Neuronal stem cell (in vitro differentiated cells): ENCODE results near the gene ITGA3.

ENCODE experiments used
- DNase-seq: peaks from one replicate; pipeline ENCODE4 v3.0.0-alpha.2; 2013; ENCODE audit warnings: low spot score
- H2AFZ ChIP-seq: one replicate; pipeline ENCODE4 v1.6.1; 2013; ENCODE audit warnings: mild to moderate bottlenecking, low read length, inconsistent platforms
- H2AK5ac ChIP-seq: 2 replicates; pipeline ENCODE4 v1.6.1; 2013; ENCODE audit warnings: low read depth, mild to moderate bottlenecking, inconsistent platforms, low read length, moderate library complexity, mixed read lengths
- H2BK120ac ChIP-seq: 2 replicates; pipeline ENCODE4 v1.6.1; 2013; ENCODE audit warnings: low read depth, mild to moderate bottlenecking, inconsistent platforms, low read length, moderate library complexity, mixed read lengths
- H2BK12ac ChIP-seq: one replicate; pipeline ENCODE4 v1.6.1; 2013; ENCODE audit warnings: low read length, inconsistent platforms
- H2BK15ac ChIP-seq: 2 replicates; pipeline ENCODE4 v1.6.1; 2013; ENCODE audit warnings: mild to moderate bottlenecking, low read length, inconsistent platforms, mixed read lengths
- H2BK5ac ChIP-seq: one replicate; pipeline ENCODE4 v1.6.1; 2013; ENCODE audit warnings: inconsistent platforms, mild to moderate bottlenecking, low read length, moderate library complexity
- H3K14ac ChIP-seq: one replicate; pipeline ENCODE4 v1.6.1; 2013; ENCODE audit warnings: low read length, inconsistent platforms
- H3K18ac ChIP-seq: 2 replicates; pipeline ENCODE4 v1.6.1; 2013; ENCODE audit warnings: low read length, inconsistent platforms
- H3K23ac ChIP-seq: 2 replicates; pipeline ENCODE4 v1.6.1; 2013; ENCODE audit warnings: low read depth, mild to moderate bottlenecking, mixed read lengths, low read length, inconsistent platforms; ENCODE audit not compliant: poor library complexity
- H3K27ac ChIP-seq: replicated peaks from 3 replicates; pipeline ENCODE4 v1.5.1; 2013; ENCODE audit warnings: low read length, inconsistent platforms
- H3K27me3 ChIP-seq, 3 experiments: 2 replicates each; pipeline ENCODE4 v1.6.1; 2013; ENCODE audit warnings: low read length in 3 of 3, mild to moderate bottlenecking in 2 of 3, inconsistent platforms in 1 of 3, low read depth in 1 of 3, mixed read lengths in 1 of 3, moderate library complexity in 1 of 3; ENCODE audit not compliant: control insufficient read depth in 3 of 3, insufficient read depth in 3 of 3
- H3K36me3 ChIP-seq, 2 donors: replicated peaks in 1 of 2; 2 replicates each; pipeline ENCODE4 v1.6.1; 2013; ENCODE audit warnings: low read length in 2 of 2; ENCODE audit not compliant: control insufficient read depth in 2 of 2, insufficient read depth in 2 of 2
- H3K4ac ChIP-seq: 2 replicates; pipeline ENCODE4 v1.6.1; 2013; ENCODE audit warnings: inconsistent platforms, mild to moderate bottlenecking, low read length, moderate library complexity
- H3K4me1 ChIP-seq, 2 donors: 1 replicate in 1 of 2; 2 replicates in 1 of 2; pipeline ENCODE4 v1.6.1; 2013; ENCODE audit warnings: low read length in 2 of 2, low read depth in 1 of 2; ENCODE audit not compliant: control insufficient read depth in 2 of 2, insufficient read depth in 1 of 2
- H3K4me2 ChIP-seq: one replicate; pipeline ENCODE4 v1.6.1; 2013; ENCODE audit warnings: mild to moderate bottlenecking, low read length, inconsistent platforms; ENCODE audit not compliant: insufficient read depth, poor library complexity, severe bottlenecking
- H3K4me3 ChIP-seq, 2 donors: 2 replicates each; pipeline ENCODE4 v1.5.1; 2013; ENCODE audit warnings: low read length in 2 of 2, mild to moderate bottlenecking in 2 of 2, inconsistent platforms in 1 of 2, moderate library complexity in 1 of 2
- H3K79me1 ChIP-seq: one replicate; pipeline ENCODE4 v1.6.1; 2013; ENCODE audit warnings: low read depth, mild to moderate bottlenecking, inconsistent platforms, low read length, moderate library complexity
- H3K9ac ChIP-seq: one replicate; pipeline ENCODE4 v1.6.1; 2013; ENCODE audit warnings: mild to moderate bottlenecking, low read depth, low read length, inconsistent platforms; ENCODE audit not compliant: poor library complexity
- H3K9me3 ChIP-seq, 2 donors: replicated peaks in 1 of 2; 2 replicates each; pipeline versions ENCODE3 to v1.6.1; 2013; ENCODE audit warnings: low read length in 2 of 2, mild to moderate bottlenecking in 2 of 2, inconsistent platforms in 1 of 2, low read depth in 1 of 2, mixed read lengths in 1 of 2, moderate library complexity in 1 of 2; ENCODE audit not compliant: control insufficient read depth in 2 of 2, insufficient read depth in 1 of 2
- H4K8ac ChIP-seq: one replicate; pipeline ENCODE4 v1.6.1; 2013; ENCODE audit warnings: low read depth, mild to moderate bottlenecking, inconsistent platforms, low read length, moderate library complexity
- H4K91ac ChIP-seq: one replicate; pipeline ENCODE4 v1.6.1; 2013; ENCODE audit warnings: low read length, low read depth, mild to moderate bottlenecking, inconsistent platforms; ENCODE audit not compliant: poor library complexity
- WGBS, 2 donors: extraction: QIAGEN DNeasy Blood & Tissue Kit; methylation state at CpG; one replicate each; pipeline ENCODE4 v1.1.7; 2013; ENCODE audit warnings: missing lambda C conversion rate in 2 of 2, mixed read lengths in 1 of 2; ENCODE audit not compliant: insufficient read length in 2 of 2, insufficient replicate concordance in 1 of 2; ENCODE audit errors: extremely low coverage in 2 of 2; 5-methylcytosine and 5-hydroxymethylcytosine counted together

Gene ITGA3

GRCh38 chr17:50100921-50101345 is 45.0 kb downstream of the ITGA3 start:
- Histone ChIP-seq H3K27ac (peak overlapping the region; percentile 61), H2AK5ac (peak overlapping the region; percentile 67), H2BK12ac (no peak overlapping the region), H3K36me3 (peaks cover 0 to 5% of the 10 kb centered on the region in 2 donors), H3K9ac (no peak overlapping the region), H2BK15ac (peak overlapping the region; percentile 54), H2AFZ (no peak overlapping the region), H3K27me3 (no peaks in the 10 kb centered on the region), H3K9me3 (no peaks in the 10 kb centered on the region), H4K91ac (no peak overlapping the region), H3K79me1 (peaks cover 6% of the 10 kb centered on the region), H4K8ac (no peak overlapping the region), H2BK5ac (peak overlapping the region; percentile 90), H2BK120ac (no peak overlapping the region), H3K4me3 (no peak overlapping the region), H3K4ac (no peak overlapping the region), H3K23ac (peak overlapping the region; percentile 94), H3K18ac (peak overlapping the region; percentile 96), H3K4me2 (no peak overlapping the region), H3K14ac (no peak overlapping the region), H3K4me1 (peaks cover 22 to 28% of the 10 kb centered on the region in 2 donors)
- no peak for DNase-seq
- no CpG with 5 or more reads among the region's 15 CpGs for WGBS, 2 donors

GRCh38 chr17:50101346-50102163 is 45.6 kb downstream of the ITGA3 start:
- peak overlapping the region; percentile 57 for H3K14ac ChIP-seq
- H2BK12ac ChIP-seq: peak overlapping the region; percentile 60
- H3K4me1 ChIP-seq: peaks cover 19 to 24% of the 10 kb centered on the region in 2 donors
- H3K9ac ChIP-seq: peak overlapping the region; percentile 80
- peak overlapping the region; percentile 94 for H3K23ac ChIP-seq
- H2BK5ac ChIP-seq: peak overlapping the region; percentile 90
- peak overlapping the region; percentile 46 for H2AFZ ChIP-seq
- no peak overlapping the region for H2BK120ac ChIP-seq
- WGBS, 2 donors: no CpG with 5 or more reads among the region's 17 CpGs
- no peak overlapping the region for H4K8ac ChIP-seq
- H3K27me3 ChIP-seq: no peaks in the 10 kb centered on the region
- no peaks in the 10 kb centered on the region for H3K9me3 ChIP-seq
- H3K18ac ChIP-seq: peak overlapping the region; percentile 96
- H3K4ac ChIP-seq: no peak overlapping the region
- H2AK5ac ChIP-seq: peak overlapping the region; percentile 72
- peak overlapping the region; percentile 54 for H2BK15ac ChIP-seq
- H3K79me1 ChIP-seq: peaks cover 2% of the 10 kb centered on the region
- H3K27ac ChIP-seq: peak overlapping the region; percentile 61
- peaks cover under 1 to 5% of the 10 kb centered on the region in 2 donors for H3K36me3 ChIP-seq
- no peak overlapping the region for H3K4me2 ChIP-seq
- DNase-seq: no peak
- H4K91ac ChIP-seq: peak overlapping the region; percentile 69
- H3K4me3 ChIP-seq: no peak overlapping the region

DNA sequence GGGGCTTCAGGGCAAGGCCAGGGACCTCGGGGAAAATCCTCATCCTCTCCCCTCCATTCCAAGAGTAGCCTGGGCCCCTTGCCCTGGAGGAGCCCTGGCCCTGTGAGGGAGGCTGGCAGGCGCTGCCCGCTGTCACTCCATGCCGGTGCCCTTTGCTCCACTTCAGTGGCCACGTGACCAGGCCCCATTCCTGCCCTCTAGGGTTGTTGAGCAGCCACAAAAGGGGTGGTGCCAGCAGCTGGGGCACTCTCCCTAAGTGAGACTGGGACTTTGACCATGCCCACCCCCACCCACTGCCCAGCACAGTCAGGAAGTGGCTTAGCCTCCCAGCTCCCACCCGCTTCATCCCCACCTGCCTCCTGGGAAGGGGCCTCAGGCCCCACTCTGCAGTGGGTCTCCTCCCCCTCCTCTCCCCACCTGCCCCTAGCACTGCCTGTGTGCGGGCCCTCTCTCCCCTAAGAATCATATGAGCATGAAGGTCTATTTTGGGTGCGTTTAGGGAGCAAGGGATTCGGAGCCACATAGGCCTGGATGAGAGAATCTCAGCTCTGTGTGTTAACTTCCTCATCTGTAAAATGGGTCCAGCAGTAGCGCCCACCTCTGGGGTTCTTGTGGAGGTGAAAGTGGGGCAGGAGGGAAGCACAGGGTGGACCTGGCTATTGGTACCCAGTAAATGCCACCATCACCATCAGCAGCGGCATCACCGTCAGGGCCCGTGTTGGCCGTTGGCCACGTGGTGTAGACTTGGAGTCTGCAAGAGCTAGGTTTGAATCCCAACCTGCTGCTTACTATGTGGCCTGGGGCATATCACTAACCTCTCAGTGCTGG is 46.5 kb downstream of the ITGA3 start:
- no peak overlapping the region for H3K4me3 ChIP-seq
- no peak overlapping the region for H3K4me2 ChIP-seq
- no peak overlapping the region for H2BK12ac ChIP-seq
- no peak overlapping the region for H2AFZ ChIP-seq
- WGBS, 2 donors: no CpG with 5 or more reads among the region's 15 CpGs
- no peak overlapping the region for H4K8ac ChIP-seq
- no peak overlapping the region for H2BK15ac ChIP-seq
- peaks cover 21 to 24% of the 10 kb centered on the region in 2 donors for H3K4me1 ChIP-seq
- peak overlapping the region; percentile 26 for H3K4ac ChIP-seq
- peaks cover 4 to 5% of the 10 kb centered on the region in 2 donors for H3K36me3 ChIP-seq
- H2AK5ac ChIP-seq: peak overlapping the region; percentile 72
- H3K23ac ChIP-seq: peak overlapping the region; percentile 13
- H4K91ac ChIP-seq: no peak overlapping the region
- no peak for DNase-seq
- peak overlapping the region; percentile 96 for H3K18ac ChIP-seq
- no peaks in the 10 kb centered on the region for H3K27me3 ChIP-seq
- H2BK120ac ChIP-seq: no peak overlapping the region
- H3K9ac ChIP-seq: peak overlapping the region; percentile 24
- H3K79me1 ChIP-seq: peaks cover 2% of the 10 kb centered on the region
- peak overlapping the region; percentile 27 for H3K14ac ChIP-seq
- no peaks in the 10 kb centered on the region for H3K9me3 ChIP-seq
- H3K27ac ChIP-seq: peak overlapping the region; percentile 24
- peak overlapping the region; percentile 90 for H2BK5ac ChIP-seq

GRCh38 chr17:50103252-50103651 is 47.3 kb downstream of the ITGA3 start:
- H2BK120ac ChIP-seq: no peak overlapping the region
- H2AK5ac ChIP-seq: no peak overlapping the region
- peak overlapping the region; percentile 6 for H3K9ac ChIP-seq
- H3K27ac ChIP-seq: no peak overlapping the region
- peaks cover 2% of the 10 kb centered on the region for H3K79me1 ChIP-seq
- WGBS, 2 donors: no CpG with 5 or more reads among the region's 2 CpGs
- no peak overlapping the region for H3K4ac ChIP-seq
- peak overlapping the region; percentile 47 for H3K14ac ChIP-seq
- no peak overlapping the region for H2BK12ac ChIP-seq
- H3K23ac ChIP-seq: no peak overlapping the region
- no peaks in the 10 kb centered on the region for H3K27me3 ChIP-seq
- no peak overlapping the region for H3K4me3 ChIP-seq
- H4K8ac ChIP-seq: no peak overlapping the region
- no peaks in the 10 kb centered on the region for H3K9me3 ChIP-seq
- no peak overlapping the region for H2BK15ac ChIP-seq
- peaks cover 21 to 24% of the 10 kb centered on the region in 2 donors for H3K4me1 ChIP-seq
- no peak overlapping the region for H2BK5ac ChIP-seq
- DNase-seq: no peak
- H3K18ac ChIP-seq: no peak overlapping the region
- peaks cover 4 to 12% of the 10 kb centered on the region in 2 donors for H3K36me3 ChIP-seq
- H2AFZ ChIP-seq: no peak overlapping the region
- no peak overlapping the region for H3K4me2 ChIP-seq
- no peak overlapping the region for H4K91ac ChIP-seq
